ENCODE results near the gene KLHL12. TPM values are rescaled to one million over a fixed set of nuclear protein-coding genes. Genes with fewer than 3 reads are reported as not detected.

Gene KLHL12
- total and polyA plus RNA-seq, 2 of the 8 experiments (the other 6 are each of a cell fraction or from before 2014, with no cell fraction given): 27.2 to 33.3 TPM

GRCh38 chr1:202850593-202851362 is 76.3 kb downstream of the KLHL12 start (continued):
- TF ChIP-seq ZNF274 (IDR thresholded peaks at IDR 0.05; ENCODE audit: borderline replicate concordance, extremely low read depth, low read length): no peak
- TF ChIP-seq POLR2AphosphoS5 (IDR thresholded peaks at IDR 0.05; ENCODE audit: low read depth, low read length): no peak
- no peak for TF ChIP-seq EP300 (IDR thresholded peaks at IDR 0.05; ENCODE audit: borderline replicate concordance in 1 of 2, low read depth in 2 of 2, low read length in 2 of 2)
- TF ChIP-seq CBX5 (IDR thresholded peaks at IDR 0.05; ENCODE audit: low read depth, low read length): no peak
- no peak for TF ChIP-seq KDM4A (IDR thresholded peaks at IDR 0.05; ENCODE audit: low read depth, low read length, severe bottlenecking)
- TF ChIP-seq ATF2 (IDR thresholded peaks at IDR 0.05; ENCODE audit: low read length): no peak
- TF ChIP-seq SP2 (IDR thresholded peaks at IDR 0.05; ENCODE audit: low read length): no peak
- no peak for TF ChIP-seq NRF1 (IDR thresholded peaks at IDR 0.05; ENCODE audit: low read depth, low read length)
